Cortex of kidney (tissue), 1 donor: ENCODE measurements around the gene TMEM217.
"Not testable (repeated sequence)": the region's sequence is repeated elsewhere in the genome, so short reads cannot be mapped to it uniquely, and the experiment has no call there.

ENCODE experiments used
- DNase-seq: peaks from one replicate; lab custom pipeline; 2025; lab: John Stamatoyannopoulos, UW

Gene TMEM217

GRCh38 chr6:37210313-37210968 lies 47.5 kb downstream of the TMEM217 start:
- DNase-seq: no peak

GRCh38 chr6:37209461-37210205 lies 48.3 kb downstream of the TMEM217 start:
- no peak for DNase-seq

GRCh38 chr6:37208793-37209192 lies 49.2 kb downstream of the TMEM217 start:
- DNase-seq: no peak

GRCh38 chr6:37207903-37208456 lies 50.0 kb downstream of the TMEM217 start:
- DNase-seq: no peak

- DNase-seq: no peak
These were observed 51.3 kb downstream of the TMEM217 start for GRCh38 chr6:37206622-37207021.

- no peak for DNase-seq
These were observed 52.0 kb downstream of the TMEM217 start for GRCh38 chr6:37205997-37206340.

- no peak for DNase-seq
These were observed 52.6 kb downstream of the TMEM217 start for GRCh38 chr6:37205175-37205996.

GRCh38 chr6:37204014-37204751 lies 53.8 kb downstream of the TMEM217 start:
- no peak for DNase-seq

- DNase-seq: no peak
These were observed 55.0 kb downstream of the TMEM217 start for GRCh38 chr6:37202788-37203491.

GRCh38 chr6:37201726-37202125 lies 56.2 kb downstream of the TMEM217 start:
- no peak for DNase-seq

GRCh38 chr6:37200085-37200484 lies 57.9 kb downstream of the TMEM217 start:
- DNase-seq: no peak

- not testable (repeated sequence) for DNase-seq
These were observed 61.5 kb downstream of the TMEM217 start for GRCh38 chr6:37196451-37196850.

- DNase-seq: not testable (repeated sequence)
These were observed 63.1 kb downstream of the TMEM217 start for GRCh38 chr6:37194886-37195285.

- no peak for DNase-seq
These were observed 65.3 kb downstream of the TMEM217 start for GRCh38 chr6:37192666-37193065.

- no peak for DNase-seq
These were observed 67.8 kb downstream of the TMEM217 start for GRCh38 chr6:37190159-37190535.

- no peak for DNase-seq
These were observed 68.9 kb downstream of the TMEM217 start for GRCh38 chr6:37188962-37189510.

- no peak for DNase-seq
These were observed 70.5 kb downstream of the TMEM217 start for GRCh38 chr6:37187321-37188022.

GRCh38 chr6:37185949-37186720 lies 71.8 kb downstream of the TMEM217 start:
- DNase-seq: not testable (repeated sequence)
